ENCODE measurements around the gene CNPY3.

CNPY3 gene

DNA sequence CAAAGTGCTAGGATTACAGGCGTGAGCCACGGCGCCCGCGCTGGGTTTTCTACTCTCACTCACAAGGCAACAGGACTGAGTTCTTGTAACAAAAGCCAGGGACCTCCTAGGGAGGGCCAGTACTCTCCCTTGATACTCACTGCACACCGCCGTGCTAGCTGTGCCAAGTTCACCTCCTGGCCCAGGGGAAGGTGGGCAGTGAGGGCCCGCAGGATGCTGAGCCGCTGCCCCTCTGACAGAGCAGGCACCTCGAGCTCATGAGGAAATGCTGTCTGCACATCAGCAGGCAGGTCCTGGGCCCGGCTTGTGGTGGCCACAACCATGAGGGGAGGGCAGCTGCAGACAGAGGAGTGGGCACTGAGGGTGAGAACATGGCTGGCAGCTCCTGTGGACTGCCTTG, 37.9 kb downstream of the CNPY3 start:
- over 99% methylated on average over 11 of the region's 11 CpGs for WGBS
- H2BK5ac ChIP-seq (ENCODE audit: low read depth, low read length, poor library complexity, severe bottlenecking), result no peak overlapping the region
- peaks cover 7% of the 10 kb centered on the region for H3K79me1 ChIP-seq (replicated peaks; ENCODE audit: low read length, poor library complexity, severe bottlenecking)
- peaks cover 8% of the 10 kb centered on the region for H3K4me1 ChIP-seq (ENCODE audit: control insufficient read depth, insufficient read depth, low read depth, low read length)
- DNase-seq, result no peak
- no peak overlapping the region for H4K8ac ChIP-seq (ENCODE audit: low read length)
- no peak overlapping the region for H3K18ac ChIP-seq (ENCODE audit: low read depth in 1 of 2, low read length in 2 of 2)
- H2BK120ac ChIP-seq (ENCODE audit: low read depth, low read length), result no peak overlapping the region
- no peak overlapping the region for H4K91ac ChIP-seq (ENCODE audit: low read length)
- no peak overlapping the region for H3K27ac ChIP-seq (ENCODE audit: low read length, poor library complexity, severe bottlenecking)
- no peak overlapping the region for H3K4me3 ChIP-seq (ENCODE audit: insufficient read depth in 1 of 2, low read depth in 1 of 2, low read length in 2 of 2)
- no peak overlapping the region for H3K4me2 ChIP-seq (ENCODE audit: low read length, poor library complexity, severe bottlenecking)
- H3K4ac ChIP-seq (ENCODE audit: low read depth in 1 of 2, low read length in 2 of 2), result no peak overlapping the region
- peaks cover 59 to 66% of the 10 kb centered on the region in 2 experiments for H3K36me3 ChIP-seq (ENCODE audit: control insufficient read depth in 1 of 2, insufficient read depth in 2 of 2, low read depth in 1 of 2, low read length in 2 of 2)
- H2AK5ac ChIP-seq (ENCODE audit: low read length, severe bottlenecking), result no peak overlapping the region
- no peak overlapping the region for H3K9ac ChIP-seq (ENCODE audit: low read length)
- H2BK15ac ChIP-seq (ENCODE audit: low read depth, poor library complexity, severe bottlenecking), result no peak overlapping the region
- H3K23ac ChIP-seq (ENCODE audit: low read length in 2 of 2), result no peak overlapping the region
- no peak overlapping the region for H2AFZ ChIP-seq (ENCODE audit: low read depth, low read length)
- H3K27me3 ChIP-seq (ENCODE audit: control insufficient read depth in 1 of 2, insufficient read depth in 1 of 2, low read length in 2 of 2), result no peaks in the 10 kb centered on the region
- H2BK12ac ChIP-seq (ENCODE audit: low read length in 2 of 2), result no peak overlapping the region
- H3K9me3 ChIP-seq (ENCODE audit: control insufficient read depth, low read length), result no peaks in the 10 kb centered on the region
- no peak overlapping the region for H3K14ac ChIP-seq (ENCODE audit: low read length in 2 of 2)

DNA sequence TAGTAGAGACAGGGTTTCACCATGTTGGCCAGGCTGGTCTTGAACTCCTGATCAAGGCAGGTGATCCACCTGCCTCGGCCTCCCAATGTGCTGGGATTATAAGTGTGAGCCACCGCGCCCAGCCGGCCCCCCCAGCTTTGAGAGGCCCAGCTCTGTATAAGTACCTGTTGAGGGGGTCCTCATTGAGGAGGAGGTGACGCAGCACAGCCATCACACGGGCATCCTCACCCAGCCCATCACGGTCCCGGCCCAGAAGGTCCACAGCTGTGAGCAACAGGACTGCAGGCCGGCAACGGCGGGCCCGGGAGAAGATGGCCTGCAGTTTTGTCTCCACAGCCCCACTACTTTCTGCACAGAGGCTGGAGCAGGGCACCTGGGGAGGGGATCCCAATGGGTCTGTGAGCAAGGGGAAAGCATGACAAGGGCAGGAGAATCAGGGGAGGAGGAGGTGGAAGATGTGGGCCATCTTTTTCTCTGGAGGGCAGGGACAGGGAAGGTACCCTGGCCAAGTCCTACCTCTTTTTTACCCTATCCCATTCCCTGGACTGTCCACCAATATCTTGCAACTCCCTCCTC, 38.9 kb downstream of the CNPY3 start:
- no peak overlapping the region for H3K9ac ChIP-seq (ENCODE audit: low read length)
- no peak overlapping the region for H3K4me3 ChIP-seq (ENCODE audit: insufficient read depth in 1 of 2, low read depth in 1 of 2, low read length in 2 of 2)
- H4K8ac ChIP-seq (ENCODE audit: low read length), result no peak overlapping the region
- no peaks in the 10 kb centered on the region for H3K27me3 ChIP-seq (ENCODE audit: control insufficient read depth in 1 of 2, insufficient read depth in 1 of 2, low read length in 2 of 2)
- H3K27ac ChIP-seq (ENCODE audit: low read length, poor library complexity, severe bottlenecking), result no peak overlapping the region
- H3K14ac ChIP-seq (ENCODE audit: low read length in 2 of 2), result no peak overlapping the region
- no peaks in the 10 kb centered on the region for H3K9me3 ChIP-seq (ENCODE audit: control insufficient read depth, low read length)
- no peak overlapping the region for H4K91ac ChIP-seq (ENCODE audit: low read length)
- no peak overlapping the region for H3K4ac ChIP-seq (ENCODE audit: low read depth in 1 of 2, low read length in 2 of 2)
- H2AFZ ChIP-seq (ENCODE audit: low read depth, low read length), result no peak overlapping the region
- H2BK120ac ChIP-seq (ENCODE audit: low read depth, low read length), result no peak overlapping the region
- no peak overlapping the region for H3K4me2 ChIP-seq (ENCODE audit: low read length, poor library complexity, severe bottlenecking)
- no peak overlapping the region for H2BK5ac ChIP-seq (ENCODE audit: low read depth, low read length, poor library complexity, severe bottlenecking)
- peaks cover 51 to 58% of the 10 kb centered on the region in 2 experiments for H3K36me3 ChIP-seq (ENCODE audit: control insufficient read depth in 1 of 2, insufficient read depth in 2 of 2, low read depth in 1 of 2, low read length in 2 of 2)
- H2AK5ac ChIP-seq (ENCODE audit: low read length, severe bottlenecking), result no peak overlapping the region
- no peak overlapping the region for H2BK12ac ChIP-seq (ENCODE audit: low read length in 2 of 2)
- H3K4me1 ChIP-seq (ENCODE audit: control insufficient read depth, insufficient read depth, low read depth, low read length), result peaks cover 8% of the 10 kb centered on the region
- peaks cover 8% of the 10 kb centered on the region for H3K79me1 ChIP-seq (replicated peaks; ENCODE audit: low read length, poor library complexity, severe bottlenecking)
- no peak overlapping the region for H3K23ac ChIP-seq (ENCODE audit: low read length in 2 of 2)
- no peak for DNase-seq
- H3K18ac ChIP-seq (ENCODE audit: low read depth in 1 of 2, low read length in 2 of 2), result no peak overlapping the region
- 96% methylated on average over 11 of the region's 12 CpGs for WGBS
- no peak overlapping the region for H2BK15ac ChIP-seq (ENCODE audit: low read depth, poor library complexity, severe bottlenecking)

DNA sequence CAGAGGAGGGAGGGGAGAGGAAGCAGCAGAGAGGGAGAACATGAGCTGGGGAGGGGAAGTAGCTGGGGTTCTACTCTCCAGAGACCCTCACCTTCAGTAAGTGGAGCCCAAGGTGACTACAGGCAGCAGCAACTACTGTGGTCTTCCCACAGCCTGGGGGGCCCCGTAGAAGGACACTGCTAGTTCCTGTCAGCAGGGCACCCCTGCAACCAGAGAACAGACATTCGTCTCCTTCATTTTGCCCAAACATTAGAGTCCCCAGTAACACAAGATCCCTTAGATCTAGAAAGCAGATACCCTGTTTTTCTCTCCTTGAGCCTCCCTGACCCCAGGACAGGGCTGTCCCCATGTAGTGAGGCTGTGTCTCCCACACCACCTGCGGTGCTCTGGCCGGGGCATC, 39.5 kb downstream of the CNPY3 start:
- no peak overlapping the region for H3K14ac ChIP-seq (ENCODE audit: low read length in 2 of 2)
- H3K27ac ChIP-seq (ENCODE audit: low read length, poor library complexity, severe bottlenecking), result no peak overlapping the region
- H4K8ac ChIP-seq (ENCODE audit: low read length), result no peak overlapping the region
- peaks cover 8% of the 10 kb centered on the region for H3K4me1 ChIP-seq (ENCODE audit: control insufficient read depth, insufficient read depth, low read depth, low read length)
- H3K9me3 ChIP-seq (ENCODE audit: control insufficient read depth, low read length), result no peaks in the 10 kb centered on the region
- DNase-seq, result no peak
- no peak overlapping the region for H3K23ac ChIP-seq (ENCODE audit: low read length in 2 of 2)
- no peak overlapping the region for H2BK120ac ChIP-seq (ENCODE audit: low read depth, low read length)
- no peak overlapping the region for H3K4ac ChIP-seq (ENCODE audit: low read depth in 1 of 2, low read length in 2 of 2)
- no peak overlapping the region for H3K9ac ChIP-seq (ENCODE audit: low read length)
- no peak overlapping the region for H3K18ac ChIP-seq (ENCODE audit: low read depth in 1 of 2, low read length in 2 of 2)
- H3K79me1 ChIP-seq (replicated peaks; ENCODE audit: low read length, poor library complexity, severe bottlenecking), result peaks cover 9% of the 10 kb centered on the region
- H2AK5ac ChIP-seq (ENCODE audit: low read length, severe bottlenecking), result no peak overlapping the region
- H2BK12ac ChIP-seq (ENCODE audit: low read length in 2 of 2), result no peak overlapping the region
- H3K4me3 ChIP-seq (ENCODE audit: insufficient read depth in 1 of 2, low read depth in 1 of 2, low read length in 2 of 2), result no peak overlapping the region
- H3K27me3 ChIP-seq (ENCODE audit: control insufficient read depth in 1 of 2, insufficient read depth in 1 of 2, low read length in 2 of 2), result no peaks in the 10 kb centered on the region
- 84% methylated on average over 3 of the region's 4 CpGs for WGBS
- H2AFZ ChIP-seq (ENCODE audit: low read depth, low read length), result no peak overlapping the region
- peaks cover 49 to 59% of the 10 kb centered on the region in 2 experiments for H3K36me3 ChIP-seq (ENCODE audit: control insufficient read depth in 1 of 2, insufficient read depth in 2 of 2, low read depth in 1 of 2, low read length in 2 of 2)
- H4K91ac ChIP-seq (ENCODE audit: low read length), result no peak overlapping the region
- no peak overlapping the region for H3K4me2 ChIP-seq (ENCODE audit: low read length, poor library complexity, severe bottlenecking)
- H2BK15ac ChIP-seq (ENCODE audit: low read depth, poor library complexity, severe bottlenecking), result no peak overlapping the region
- no peak overlapping the region for H2BK5ac ChIP-seq (ENCODE audit: low read depth, low read length, poor library complexity, severe bottlenecking)

DNA sequence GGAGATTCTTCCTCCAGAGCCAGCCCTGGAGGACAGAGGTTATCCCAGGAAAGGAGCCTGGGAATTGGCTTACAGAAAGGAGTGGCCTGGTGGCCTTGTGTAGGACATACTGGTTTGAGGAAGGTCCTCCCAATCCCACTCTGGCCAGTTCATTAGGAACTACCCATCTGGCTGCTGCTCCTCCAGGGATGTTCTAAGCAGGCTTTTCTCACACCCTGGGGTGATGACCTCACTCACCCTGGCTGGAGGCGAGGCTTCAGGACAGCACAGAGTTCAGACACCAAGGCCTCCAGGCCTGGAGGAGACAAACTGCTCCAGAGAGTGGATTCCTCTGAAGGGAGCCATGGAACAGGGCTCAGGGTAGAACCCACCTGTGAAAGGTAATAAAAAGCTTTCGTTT, 40.2 kb downstream of the CNPY3 start:
- Histone ChIP-seq H3K4me3 (ENCODE audit: insufficient read depth in 1 of 2, low read depth in 1 of 2, low read length in 2 of 2) (no peak overlapping the region), H3K27me3 (ENCODE audit: control insufficient read depth in 1 of 2, insufficient read depth in 1 of 2, low read length in 2 of 2) (no peaks in the 10 kb centered on the region), H2BK5ac (ENCODE audit: low read depth, low read length, poor library complexity, severe bottlenecking) (no peak overlapping the region), H2AK5ac (ENCODE audit: low read length, severe bottlenecking) (no peak overlapping the region), H3K4me2 (ENCODE audit: low read length, poor library complexity, severe bottlenecking) (no peak overlapping the region), H3K23ac (ENCODE audit: low read length in 2 of 2) (no peak overlapping the region), H2BK15ac (ENCODE audit: low read depth, poor library complexity, severe bottlenecking) (no peak overlapping the region), H3K36me3 (ENCODE audit: control insufficient read depth in 1 of 2, insufficient read depth in 2 of 2, low read depth in 1 of 2, low read length in 2 of 2) (peaks cover 44 to 56% of the 10 kb centered on the region in 2 experiments), H2BK12ac (ENCODE audit: low read length in 2 of 2) (no peak overlapping the region), H3K4ac (ENCODE audit: low read depth in 1 of 2, low read length in 2 of 2) (no peak overlapping the region), H3K4me1 (ENCODE audit: control insufficient read depth, insufficient read depth, low read depth, low read length) (peaks cover 8% of the 10 kb centered on the region), H3K14ac (ENCODE audit: low read length in 2 of 2) (no peak overlapping the region), H4K91ac (ENCODE audit: low read length) (no peak overlapping the region), H3K27ac (ENCODE audit: low read length, poor library complexity, severe bottlenecking) (no peak overlapping the region), H3K79me1 (replicated peaks; ENCODE audit: low read length, poor library complexity, severe bottlenecking) (peaks cover 12% of the 10 kb centered on the region), H2BK120ac (ENCODE audit: low read depth, low read length) (no peak overlapping the region), H3K18ac (ENCODE audit: low read depth in 1 of 2, low read length in 2 of 2) (no peak overlapping the region), H3K9ac (ENCODE audit: low read length) (no peak overlapping the region), H3K9me3 (ENCODE audit: control insufficient read depth, low read length) (no peaks in the 10 kb centered on the region), H4K8ac (ENCODE audit: low read length) (no peak overlapping the region), H2AFZ (ENCODE audit: low read depth, low read length) (no peak overlapping the region)
- 98% methylated on average over 2 of the region's 2 CpGs for WGBS
- no peak for DNase-seq
